ENCODE results near the gene NPTXR. TPM values are rescaled to one million over a fixed set of nuclear protein-coding genes. Genes with fewer than 3 reads are reported as not detected.

NPTXR gene
- total and polyA plus RNA-seq, 10 of the 15 experiments (the other 5 are each of a cell fraction or from before 2014, with no cell fraction given), result 0.02 to 0.38 (median 0.07) TPM; not detected in 2

DNA sequence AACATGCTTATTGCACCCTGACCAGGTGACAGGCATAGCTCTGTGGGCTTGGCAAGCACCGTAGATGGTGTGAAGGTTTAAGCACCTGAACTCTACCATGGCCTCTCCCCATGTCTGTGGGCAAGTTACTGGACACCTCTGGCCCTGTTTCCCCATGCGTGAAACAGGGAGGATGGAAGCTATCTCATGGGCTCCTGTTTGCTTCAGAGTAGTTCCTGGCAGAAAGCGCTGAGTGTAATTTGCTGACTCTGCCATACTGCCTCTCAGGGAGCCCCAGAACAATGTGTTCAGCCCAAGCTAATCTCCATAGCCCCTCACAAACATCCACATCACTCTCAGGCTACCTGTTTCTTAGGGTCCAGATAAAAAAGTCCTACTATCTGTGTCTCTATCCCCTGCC, 25.8 kb upstream of the NPTXR start (continued):
- TF ChIP-seq, protein P1, sequence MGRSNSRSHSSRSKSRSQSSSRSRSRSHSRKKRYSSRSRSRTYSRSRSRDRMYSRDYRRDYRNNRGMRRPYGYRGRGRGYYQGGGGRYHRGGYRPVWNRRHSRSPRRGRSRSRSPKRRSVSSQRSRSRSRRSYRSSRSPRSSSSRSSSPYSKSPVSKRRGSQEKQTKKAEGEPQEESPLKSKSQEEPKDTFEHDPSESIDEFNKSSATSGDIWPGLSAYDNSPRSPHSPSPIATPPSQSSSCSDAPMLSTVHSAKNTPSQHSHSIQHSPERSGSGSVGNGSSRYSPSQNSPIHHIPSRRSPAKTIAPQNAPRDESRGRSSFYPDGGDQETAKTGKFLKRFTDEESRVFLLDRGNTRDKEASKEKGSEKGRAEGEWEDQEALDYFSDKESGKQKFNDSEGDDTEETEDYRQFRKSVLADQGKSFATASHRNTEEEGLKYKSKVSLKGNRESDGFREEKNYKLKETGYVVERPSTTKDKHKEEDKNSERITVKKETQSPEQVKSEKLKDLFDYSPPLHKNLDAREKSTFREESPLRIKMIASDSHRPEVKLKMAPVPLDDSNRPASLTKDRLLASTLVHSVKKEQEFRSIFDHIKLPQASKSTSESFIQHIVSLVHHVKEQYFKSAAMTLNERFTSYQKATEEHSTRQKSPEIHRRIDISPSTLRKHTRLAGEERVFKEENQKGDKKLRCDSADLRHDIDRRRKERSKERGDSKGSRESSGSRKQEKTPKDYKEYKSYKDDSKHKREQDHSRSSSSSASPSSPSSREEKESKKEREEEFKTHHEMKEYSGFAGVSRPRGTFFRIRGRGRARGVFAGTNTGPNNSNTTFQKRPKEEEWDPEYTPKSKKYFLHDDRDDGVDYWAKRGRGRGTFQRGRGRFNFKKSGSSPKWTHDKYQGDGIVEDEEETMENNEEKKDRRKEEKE (IDR thresholded peaks at IDR 0.05), result no peak

DNA sequence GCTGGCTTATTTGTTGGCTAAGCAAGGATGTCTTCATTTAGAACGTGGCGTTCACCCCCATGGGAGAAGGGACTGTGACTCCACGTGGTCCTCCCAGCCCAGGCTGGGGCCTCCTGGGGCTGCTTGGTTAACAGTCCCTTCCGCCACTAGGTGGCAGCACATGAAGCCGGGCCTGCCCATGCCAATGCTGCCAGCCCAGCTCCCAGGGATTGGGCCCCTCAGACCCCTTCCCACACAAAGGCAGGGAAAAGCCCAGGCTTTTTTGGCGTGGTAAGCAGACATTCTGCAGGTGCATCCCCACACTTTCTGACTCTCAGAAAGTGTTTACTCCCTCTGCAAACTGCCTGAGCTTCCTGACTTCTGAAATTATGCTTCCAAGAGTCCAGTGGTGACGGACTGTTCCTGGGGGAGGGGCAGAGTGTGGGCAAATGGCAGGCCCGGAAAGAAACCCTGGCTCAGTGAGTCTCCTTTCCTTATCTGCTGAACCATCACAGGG, 25.1 kb upstream of the NPTXR start:
- peak; percentile 78 for FAIRE-seq
- no peaks in the 10 kb centered on the region for H3K27me3 ChIP-seq (replicated peaks in 1 of 2; ENCODE audit: control insufficient read depth in 2 of 2, insufficient read depth in 2 of 2, low read length in 1 of 2)
- ChIA-PET SMC1A (ENCODE audit: uncharacterized antibody, unreplicated experiment) (interaction anchor here (0.8 to 4.8 kb wide), 12 partner anchors 9 to 280 kb away, joined by 3 to 83 read pairs (median 6); no protein-coding TSS in a partner anchor), RAD21 (ENCODE audit: unreplicated experiment) (interaction anchor here (0.5 to 3.8 kb wide), 15 partner anchors 31 to 347 kb away, joined by 3 to 93 read pairs (median 4); no protein-coding TSS in a partner anchor), CTCF (interaction anchor here (0.5 to 5.5 kb wide), 41 partner anchors 9 to 1815 kb away, joined by 3 to 192 read pairs (median 8); partner anchors contain the start of genes APOBEC3B, APOBEC3C and RPL3), POLR2A (interaction anchor here (0.5 to 3.0 kb wide), 8 partner anchors 100 to 209 kb away, joined by 3 to 16 read pairs (median 3); partner anchors contain the start of gene APOBEC3D)
- H3K9ac ChIP-seq (ENCODE audit: control insufficient read depth, insufficient read depth, low read length), result no peak overlapping the region
- peaks cover 21% of the 10 kb centered on the region in 2 experiments for H3K36me3 ChIP-seq (ENCODE audit: control insufficient read depth in 2 of 2, insufficient read depth in 2 of 2, low read length in 1 of 2)
- no peak overlapping the region for H3K4me3 ChIP-seq
- H4K20me1 ChIP-seq (ENCODE audit: control insufficient read depth, insufficient read depth), result peaks cover 7% of the 10 kb centered on the region; the same call in 1 of the 2 replicates
- BruUV-seq (replicated peaks), result no TSS peak
- H3K27ac ChIP-seq (ENCODE audit: control insufficient read depth, insufficient read depth), result peak overlapping the region; percentile 3; the same call in 1 of the 2 replicates
- no peaks in the 10 kb centered on the region for H3K9me3 ChIP-seq (replicated peaks; ENCODE audit: control insufficient read depth, insufficient read depth, low read length)
- no peak for DNase-seq (ENCODE audit: low read depth, low spot score)
- intact Hi-C loops (cut with micrococcal nuclease; ENCODE audit: unreplicated experiment) (no loop called here), in situ Hi-C loops (cut with MboI) (no loop called here)
- no peak overlapping the region for H2AFZ ChIP-seq (ENCODE audit: control insufficient read depth, low read depth, low read length)
- peaks cover 27% of the 10 kb centered on the region for H3K79me2 ChIP-seq (ENCODE audit: control insufficient read depth, insufficient read depth, low read length)
- H3K4me2 ChIP-seq (ENCODE audit: control insufficient read depth, insufficient read depth), result 0 out of 2 replicates have a peak overlapping the region, but pooled peaks have one; percentile 34
- peaks cover 23% of the 10 kb centered on the region for H3K4me1 ChIP-seq (ENCODE audit: control insufficient read depth, insufficient read depth, low read length)
- 13% methylated on average over 8 of the region's 8 CpGs for WGBS (ENCODE audit: insufficient coverage, insufficient replicate concordance, low lambda C conversion rate, missing lambda C conversion rate)
- peak; percentile 68 for ATAC-seq
- TF ChIP-seq, protein P2, sequence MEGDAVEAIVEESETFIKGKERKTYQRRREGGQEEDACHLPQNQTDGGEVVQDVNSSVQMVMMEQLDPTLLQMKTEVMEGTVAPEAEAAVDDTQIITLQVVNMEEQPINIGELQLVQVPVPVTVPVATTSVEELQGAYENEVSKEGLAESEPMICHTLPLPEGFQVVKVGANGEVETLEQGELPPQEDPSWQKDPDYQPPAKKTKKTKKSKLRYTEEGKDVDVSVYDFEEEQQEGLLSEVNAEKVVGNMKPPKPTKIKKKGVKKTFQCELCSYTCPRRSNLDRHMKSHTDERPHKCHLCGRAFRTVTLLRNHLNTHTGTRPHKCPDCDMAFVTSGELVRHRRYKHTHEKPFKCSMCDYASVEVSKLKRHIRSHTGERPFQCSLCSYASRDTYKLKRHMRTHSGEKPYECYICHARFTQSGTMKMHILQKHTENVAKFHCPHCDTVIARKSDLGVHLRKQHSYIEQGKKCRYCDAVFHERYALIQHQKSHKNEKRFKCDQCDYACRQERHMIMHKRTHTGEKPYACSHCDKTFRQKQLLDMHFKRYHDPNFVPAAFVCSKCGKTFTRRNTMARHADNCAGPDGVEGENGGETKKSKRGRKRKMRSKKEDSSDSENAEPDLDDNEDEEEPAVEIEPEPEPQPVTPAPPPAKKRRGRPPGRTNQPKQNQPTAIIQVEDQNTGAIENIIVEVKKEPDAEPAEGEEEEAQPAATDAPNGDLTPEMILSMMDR (IDR thresholded peaks at IDR 0.05 in 2 of 3, conservative IDR thresholded peaks at IDR 0.05 in 1 of 3; ENCODE audit: control insufficient read depth in 2 of 3, extremely low read depth in 1 of 3, insufficient read depth in 1 of 3, low read depth in 3 of 3, low read length in 3 of 3), result peak; percentile 72 to 91 (median 90)
- peak; percentile 66; the same call in 1 of the 2 replicates for TF ChIP-seq YY1 (IDR thresholded peaks at IDR 0.05; ENCODE audit: low read depth, low read length)
- TF ChIP-seq, protein P3, sequence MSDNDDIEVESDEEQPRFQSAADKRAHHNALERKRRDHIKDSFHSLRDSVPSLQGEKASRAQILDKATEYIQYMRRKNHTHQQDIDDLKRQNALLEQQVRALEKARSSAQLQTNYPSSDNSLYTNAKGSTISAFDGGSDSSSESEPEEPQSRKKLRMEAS (IDR thresholded peaks at IDR 0.05; ENCODE audit: low read depth, low read length), result peak; percentile 82; the same call in 1 of the 2 replicates
- TF ChIP-seq RAD51 (IDR thresholded peaks at IDR 0.05), result 0 out of 2 replicates have a peak, but pooled peaks have one; percentile 44
- no peak for TF ChIP-seq SP1 (IDR thresholded peaks at IDR 0.05; ENCODE audit: low read depth, low read length)
- 0 out of 2 replicates have a peak, but pooled peaks have one; percentile 20 for TF ChIP-seq FOXM1 (IDR thresholded peaks at IDR 0.05; ENCODE audit: low read depth, low read length)
- 0 out of 2 replicates have a peak, but pooled peaks have one; percentile 16 for TF ChIP-seq HCFC1 (IDR thresholded peaks at IDR 0.05; ENCODE audit: low read length)
- TF ChIP-seq SMAD5 (IDR thresholded peaks at IDR 0.05; ENCODE audit: low read depth), result peak; percentile 63; the same call in 1 of the 2 replicates
- peak; percentile 59; the same call in 1 of the 2 replicates for TF ChIP-seq SMARCA5 (IDR thresholded peaks at IDR 0.05)
- no peak for TF ChIP-seq ZNF217 (IDR thresholded peaks at IDR 0.05)
- TF ChIP-seq IKZF1 (conservative IDR thresholded peaks at IDR 0.05), result peak; percentile 41; the same call in 1 of the 2 replicates
- TF ChIP-seq POLR2AphosphoS5 (IDR thresholded peaks at IDR 0.05; ENCODE audit: low read length), result peak; percentile 80

All from GM12878 (cell line).